CD4-positive, CD25-positive, alpha-beta regulatory T cell (primary cell): Measurements from ENCODE around the gene PFN3. TPM values are rescaled to one million over a fixed set of nuclear protein-coding genes. Genes with fewer than 3 reads are reported as not detected.
"Not testable (repeated sequence)": the region's sequence is repeated elsewhere in the genome, so short reads cannot be mapped to it uniquely, and the experiment has no call there.

Experiments
- ATAC-seq, 2 donors: fragments of 150-1000 bp; cut with Tn5 transposase; one replicate each; pipeline ENCODE4 v1.10.0; 2021; ENCODE audit warnings: low read depth in 2 of 2, moderate number of reproducible peaks in 2 of 2, moderate library complexity in 1 of 2
- DNase-seq, 3 donors: peaks; one replicate each; pipeline versions ENCODE4 v3.0.0 to v3.0.0-alpha.2; 2012 to 2022; ENCODE audit warnings: mixed read lengths in 1 of 3
- H3K27ac ChIP-seq: one replicate; pipeline ENCODE4 v1.7.0; 2013; ENCODE audit warnings: mild to moderate bottlenecking, low read length; ENCODE audit not compliant: insufficient read depth, poor library complexity, severe bottlenecking
- H3K27me3 ChIP-seq: one replicate; pipeline ENCODE4 v1.7.0; 2013; ENCODE audit warnings: low read length; ENCODE audit not compliant: control insufficient read depth, insufficient read depth
- H3K36me3 ChIP-seq: one replicate; pipeline ENCODE4 v1.7.0; 2013; ENCODE audit warnings: mild to moderate bottlenecking, low read length, moderate library complexity; ENCODE audit not compliant: control insufficient read depth, insufficient read depth
- H3K4me1 ChIP-seq: 2 replicates; pipeline ENCODE4 v1.7.0; 2013; ENCODE audit warnings: mild to moderate bottlenecking, low read length; ENCODE audit not compliant: insufficient read depth, control insufficient read depth, poor library complexity, severe bottlenecking
- H3K4me3 ChIP-seq: one replicate; pipeline ENCODE4 v1.7.0; 2013; ENCODE audit warnings: low read depth, mild to moderate bottlenecking, low read length, moderate library complexity
- H3K9me3 ChIP-seq, 2 experiments: 1 replicate in 1 of 2; 2 replicates in 1 of 2; pipeline ENCODE4 v1.7.0; 2013; ENCODE audit warnings: low read length in 2 of 2, mild to moderate bottlenecking in 1 of 2, moderate library complexity in 1 of 2; ENCODE audit not compliant: control insufficient read depth in 2 of 2
- H3K27ac Mint-ChIP-seq, 3 donors: one replicate each; pipeline ENCODE4 v1.8.0; 2020 to 2022; ENCODE audit warnings: mild to moderate bottlenecking in 3 of 3, mixed read lengths in 3 of 3, moderate library complexity in 2 of 3
- H3K27me3 Mint-ChIP-seq: one replicate; pipeline ENCODE4 v1.8.0; 2022; ENCODE audit warnings: mild to moderate bottlenecking, mixed read lengths
- H3K36me3 Mint-ChIP-seq: one replicate; pipeline ENCODE4 v1.8.0; 2020; ENCODE audit warnings: mixed read lengths
- H3K4me1 Mint-ChIP-seq, 4 donors: one replicate each; pipeline ENCODE4 v1.8.0; 2020 to 2022; ENCODE audit warnings: mixed read lengths in 4 of 4, mild to moderate bottlenecking in 1 of 4
- H3K4me3 Mint-ChIP-seq, 4 donors: one replicate each; pipeline ENCODE4 v1.8.0; 2020 to 2022; ENCODE audit warnings: mild to moderate bottlenecking in 4 of 4, mixed read lengths in 4 of 4, moderate library complexity in 3 of 4
- H3K9me3 Mint-ChIP-seq, 7 donors: one replicate each; pipeline ENCODE4 v1.8.0; 2020 to 2022; ENCODE audit warnings: mixed read lengths in 7 of 7, mild to moderate bottlenecking in 3 of 7, moderate library complexity in 2 of 7
- polyA plus RNA-seq, 4 donors: library from polyadenylated mRNA; unstranded; fragments of 300-500 nt; fragmentation: Illumina TruSeq; gene quantifications; one replicate each; pipeline ENCODE4 v1.2.3, GENCODE V29; 2021
- total RNA-seq: library from RNA; stranded (reverse); gene quantifications from one replicate; pipeline ENCODE4 v1.2.3, GENCODE V29; 2022

Gene PFN3
- total and polyA plus RNA-seq, 5 donors from 2014 or later: not detected

DNA sequence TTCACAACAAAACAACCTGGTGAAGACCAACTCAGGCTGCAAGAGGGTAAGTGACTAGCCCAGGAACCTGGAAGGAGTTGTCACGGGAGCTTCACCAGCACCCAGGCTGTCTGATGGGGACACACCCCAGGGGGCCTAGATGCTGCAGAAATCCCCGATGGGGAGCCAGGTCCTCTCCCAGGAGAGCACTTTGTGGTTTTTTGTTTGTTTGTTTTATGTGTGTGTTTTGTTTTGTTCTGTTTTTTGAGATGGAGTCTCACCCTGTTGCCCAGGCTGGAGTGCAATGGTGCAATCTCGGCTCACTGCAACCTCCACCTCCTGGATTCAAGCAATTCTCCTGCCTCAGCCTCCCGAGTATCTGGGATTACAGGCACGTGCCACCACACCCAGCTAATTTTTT, 24.9 kb downstream of the PFN3 start:
- H3K36me3 Mint-ChIP-seq, H3K4me3 Mint-ChIP-seq, H3K27me3 Mint-ChIP-seq, DNase-seq, H3K4me3 ChIP-seq, H3K27me3 ChIP-seq, H3K27ac ChIP-seq, H3K9me3 ChIP-seq, ATAC-seq, H3K9me3 Mint-ChIP-seq, H3K36me3 ChIP-seq: not testable (repeated sequence)
- H3K4me1 ChIP-seq: peaks cover 41% of the 10 kb centered on the region
- peak overlapping the region; percentile 75 to 92 (median 85) for H3K27ac Mint-ChIP-seq
- H3K4me1 Mint-ChIP-seq: peaks cover 5 to 61% (median 18%) of the 10 kb centered on the region in 4 donors

DNA sequence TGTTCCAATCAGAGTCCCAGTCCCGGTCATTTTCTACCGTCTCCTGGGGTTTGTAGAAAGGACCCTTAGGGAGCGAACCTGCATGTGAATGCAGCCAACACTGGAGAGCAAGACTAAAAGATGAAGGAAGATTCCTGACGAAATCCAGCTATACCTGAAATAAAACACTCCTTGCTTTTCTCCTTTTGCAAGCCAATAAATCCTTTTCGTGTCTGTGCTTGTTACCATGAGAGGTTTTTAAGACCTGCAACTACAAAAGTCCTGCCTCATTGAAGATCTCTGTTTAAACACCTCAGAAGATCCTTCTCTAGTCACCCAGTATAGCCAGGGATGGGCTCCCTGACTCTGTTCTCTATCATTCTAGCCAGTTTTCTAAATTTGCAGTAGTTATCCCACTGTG, 26.2 kb downstream of the PFN3 start:
- peak overlapping the region; percentile 19 to 68 (median 49) for H3K4me3 Mint-ChIP-seq
- H3K4me1 Mint-ChIP-seq: peaks cover 7 to 66% (median 23%) of the 10 kb centered on the region in 4 donors
- peaks cover 3% of the 10 kb centered on the region for H3K36me3 Mint-ChIP-seq
- DNase-seq (no peak), ATAC-seq (no peak)
- peaks cover 54% of the 10 kb centered on the region for H3K4me1 ChIP-seq
- H3K27ac ChIP-seq: peak overlapping the region; percentile 69
- H3K27me3 Mint-ChIP-seq: no peaks in the 10 kb centered on the region
- no peaks in the 10 kb centered on the region for H3K9me3 Mint-ChIP-seq
- H3K27me3 ChIP-seq: no peaks in the 10 kb centered on the region
- no peaks in the 10 kb centered on the region for H3K9me3 ChIP-seq
- H3K36me3 ChIP-seq: peaks cover 16% of the 10 kb centered on the region
- H3K4me3 ChIP-seq: no peak overlapping the region
- H3K27ac Mint-ChIP-seq: peak overlapping the region; percentile 85 to 93 (median 86)

DNA sequence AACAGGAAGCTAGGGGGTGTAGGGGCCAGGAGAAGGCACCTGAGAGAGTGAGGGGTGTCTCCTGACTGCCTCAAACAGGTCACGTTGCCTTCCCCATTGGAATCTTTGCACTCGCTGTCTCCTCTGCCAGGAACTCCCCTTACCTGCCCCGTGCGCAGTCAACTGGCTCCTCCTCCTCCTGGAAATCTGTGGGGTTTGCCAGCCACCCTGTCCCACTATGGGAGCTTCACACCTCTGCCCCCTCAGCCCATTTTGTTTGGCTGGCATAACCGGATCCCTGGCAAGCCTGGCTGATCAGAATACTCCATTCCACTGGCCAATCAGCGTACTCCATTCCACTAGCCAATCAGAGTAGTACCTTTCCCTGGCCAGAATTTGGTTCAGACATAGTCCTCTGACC, 26.7 kb downstream of the PFN3 start:
- Histone ChIP-seq H3K27ac (peak overlapping the region; percentile 69), H3K4me1 (peaks cover 58% of the 10 kb centered on the region), H3K36me3 (peaks cover 19% of the 10 kb centered on the region), H3K27me3 (no peaks in the 10 kb centered on the region), H3K4me3 (no peak overlapping the region), H3K9me3 (no peaks in the 10 kb centered on the region)
- Mint-ChIP-seq H3K4me1 (peaks cover 10 to 68% (median 26%) of the 10 kb centered on the region in 4 donors), H3K27me3 (no peaks in the 10 kb centered on the region), H3K36me3 (peaks cover 7% of the 10 kb centered on the region), H3K27ac (peak overlapping the region; percentile 85 to 93 (median 86)), H3K4me3 (peak overlapping the region in 3 of 4 donors; percentile 19 to 63 (median 43)), H3K9me3 (no peaks in the 10 kb centered on the region)
- ATAC-seq: no peak
- DNase-seq: no peak

DNA sequence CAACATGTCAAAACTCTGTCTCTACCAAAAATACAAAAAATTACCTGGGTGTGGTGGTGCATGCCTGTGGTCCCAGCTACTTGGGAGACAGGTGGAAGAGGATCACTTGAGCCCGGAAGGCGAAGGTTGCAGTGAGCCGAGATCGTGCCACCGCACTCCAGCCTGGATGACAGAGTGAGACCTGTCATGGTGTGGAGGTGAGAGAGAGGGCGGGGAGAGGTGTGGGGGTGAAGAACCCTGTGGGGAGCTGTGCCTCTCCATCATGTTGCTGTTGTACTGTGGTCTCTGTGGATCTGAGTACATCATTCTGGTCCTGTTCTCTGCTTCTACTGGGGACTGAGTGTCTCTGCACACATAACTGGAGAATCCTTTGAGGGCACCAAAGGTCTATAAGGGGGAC, 27.6 kb downstream of the PFN3 start:
- Mint-ChIP-seq H3K4me1 (peaks cover 10 to 76% (median 33%) of the 10 kb centered on the region in 4 donors), H3K36me3 (peaks cover 14% of the 10 kb centered on the region), H3K4me3 (peak overlapping the region; percentile 63 to 83 (median 74)), H3K27ac (peak overlapping the region; percentile 70 to 93 (median 85)), H3K27me3 (no peaks in the 10 kb centered on the region), H3K9me3 (no peaks in the 10 kb centered on the region)
- H3K36me3 ChIP-seq: peaks cover 28% of the 10 kb centered on the region
- no peaks in the 10 kb centered on the region for H3K9me3 ChIP-seq
- peak overlapping the region; percentile 69 for H3K27ac ChIP-seq
- H3K4me3 ChIP-seq: peak overlapping the region; percentile 51
- ATAC-seq: peak in 1 of 2 donors; percentile 6
- peaks cover 59% of the 10 kb centered on the region for H3K4me1 ChIP-seq
- DNase-seq: no peak
- no peaks in the 10 kb centered on the region for H3K27me3 ChIP-seq

DNA sequence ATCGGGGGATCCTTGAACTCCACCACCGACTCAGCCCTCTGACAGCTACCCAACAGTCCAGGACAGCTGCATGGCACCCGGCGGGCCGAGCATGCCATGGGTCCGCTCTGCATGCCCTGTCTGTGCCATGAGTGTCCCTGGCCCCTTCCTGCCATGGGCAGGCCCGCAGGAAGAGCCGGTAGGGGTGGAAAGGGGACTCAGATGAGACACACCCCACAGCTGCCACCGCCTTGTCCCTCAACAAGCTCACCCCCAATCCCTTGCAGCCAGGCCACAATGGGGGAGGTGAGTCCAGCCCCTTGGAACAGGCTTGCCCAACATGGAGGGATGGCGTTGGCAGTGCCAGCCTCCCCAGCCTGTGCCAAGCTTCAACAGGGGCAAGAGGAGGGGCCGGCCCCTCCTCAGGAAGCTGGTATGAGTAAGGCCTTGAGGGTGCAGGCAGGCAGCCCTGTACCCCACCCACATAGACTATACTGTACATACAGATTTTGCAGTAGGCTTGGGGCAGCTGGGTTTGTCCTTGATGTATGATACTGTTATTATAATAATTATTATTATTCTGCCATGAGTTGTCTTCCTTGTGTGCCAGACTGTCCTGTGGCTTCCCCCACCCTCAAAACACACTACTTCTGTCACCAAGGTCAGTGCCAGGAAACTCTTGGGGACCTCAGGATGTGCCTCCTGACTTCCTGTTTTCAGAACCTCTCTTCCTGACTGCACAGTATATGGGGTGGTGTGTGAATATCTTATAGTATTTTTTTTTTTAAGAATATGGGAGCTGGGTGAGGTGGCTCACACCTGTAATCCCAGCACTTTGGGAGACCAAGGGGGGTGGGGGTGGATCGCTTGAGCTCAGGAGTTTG, 28.2 kb downstream of the PFN3 start:
- H3K9me3 Mint-ChIP-seq: no peaks in the 10 kb centered on the region
- H3K27ac Mint-ChIP-seq: peak overlapping the region; percentile 85 to 93 (median 85)
- Histone ChIP-seq H3K9me3 (no peaks in the 10 kb centered on the region), H3K36me3 (peaks cover 34% of the 10 kb centered on the region), H3K27me3 (no peaks in the 10 kb centered on the region), H3K4me1 (peaks cover 59% of the 10 kb centered on the region), H3K27ac (peak overlapping the region; percentile 69), H3K4me3 (peak overlapping the region; percentile 51)
- peaks cover 10 to 78% (median 33%) of the 10 kb centered on the region in 4 donors for H3K4me1 Mint-ChIP-seq
- DNase-seq (peak in 1 of 3 donors; percentile 84), ATAC-seq (peak; percentile 71 to 82)
- peaks cover 14% of the 10 kb centered on the region for H3K36me3 Mint-ChIP-seq
- H3K27me3 Mint-ChIP-seq: no peaks in the 10 kb centered on the region
- peak overlapping the region; percentile 58 to 78 (median 66) for H3K4me3 Mint-ChIP-seq

DNA sequence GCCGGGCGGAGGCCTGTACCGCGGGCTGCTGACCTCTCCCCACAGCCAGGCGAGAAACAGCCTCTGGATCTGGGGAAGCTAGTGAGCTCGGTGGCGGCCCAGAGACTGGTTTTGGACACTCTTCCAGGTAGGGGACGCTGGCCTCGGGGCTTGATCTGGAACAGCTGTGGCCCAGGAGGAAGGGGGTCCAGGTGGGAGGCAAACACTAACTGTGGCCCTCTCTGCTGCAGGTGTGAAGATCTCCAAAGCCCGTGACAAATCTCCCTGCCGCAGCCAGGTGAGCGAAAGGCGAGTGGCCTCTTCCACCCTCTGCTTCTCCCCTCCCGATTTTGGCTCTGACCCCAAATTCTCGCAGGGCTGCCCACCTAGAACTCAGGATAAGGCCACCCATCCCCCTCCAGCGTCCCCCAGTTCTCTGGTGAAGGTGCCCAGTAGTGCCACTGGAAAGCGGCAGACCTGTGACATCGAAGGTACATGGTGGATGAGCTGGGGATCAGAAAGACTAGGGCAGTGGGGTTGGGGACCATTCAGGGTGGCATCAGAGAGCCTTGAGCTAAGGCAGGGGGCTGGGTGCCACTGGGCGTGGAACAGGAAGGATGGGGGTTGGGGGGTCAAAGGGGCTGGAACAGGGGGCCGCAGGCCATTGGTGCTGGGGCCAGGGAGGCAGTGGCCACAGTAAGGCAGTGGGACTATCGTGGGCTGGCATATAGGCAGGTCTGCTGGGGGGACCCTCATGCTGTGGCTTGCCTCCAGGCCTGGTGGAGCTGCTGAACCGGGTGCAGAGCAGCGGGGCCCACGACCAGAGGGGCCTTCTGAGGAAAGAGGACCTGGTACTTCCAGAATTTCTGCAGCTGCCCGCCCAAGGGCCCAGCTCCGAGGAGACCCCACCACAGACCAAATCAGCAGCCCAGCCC, 29.1 kb downstream of the PFN3 start:
- peaks cover 14% of the 10 kb centered on the region for H3K36me3 Mint-ChIP-seq
- peaks cover 10 to 83% (median 33%) of the 10 kb centered on the region in 4 donors for H3K4me1 Mint-ChIP-seq
- no peaks in the 10 kb centered on the region for H3K27me3 Mint-ChIP-seq
- H3K4me1 ChIP-seq: peaks cover 59% of the 10 kb centered on the region
- ATAC-seq (no peak), DNase-seq (no peak)
- H3K9me3 Mint-ChIP-seq: no peaks in the 10 kb centered on the region
- H3K27ac ChIP-seq: peak overlapping the region; percentile 69
- H3K36me3 ChIP-seq: peaks cover 41% of the 10 kb centered on the region
- peak overlapping the region; percentile 32 for H3K4me3 ChIP-seq
- H3K9me3 ChIP-seq: no peaks in the 10 kb centered on the region
- H3K4me3 Mint-ChIP-seq: peak overlapping the region; percentile 1 to 78 (median 66)
- peak overlapping the region in 2 of 3 donors; percentile 63 to 85 for H3K27ac Mint-ChIP-seq
- H3K27me3 ChIP-seq: no peaks in the 10 kb centered on the region

DNA sequence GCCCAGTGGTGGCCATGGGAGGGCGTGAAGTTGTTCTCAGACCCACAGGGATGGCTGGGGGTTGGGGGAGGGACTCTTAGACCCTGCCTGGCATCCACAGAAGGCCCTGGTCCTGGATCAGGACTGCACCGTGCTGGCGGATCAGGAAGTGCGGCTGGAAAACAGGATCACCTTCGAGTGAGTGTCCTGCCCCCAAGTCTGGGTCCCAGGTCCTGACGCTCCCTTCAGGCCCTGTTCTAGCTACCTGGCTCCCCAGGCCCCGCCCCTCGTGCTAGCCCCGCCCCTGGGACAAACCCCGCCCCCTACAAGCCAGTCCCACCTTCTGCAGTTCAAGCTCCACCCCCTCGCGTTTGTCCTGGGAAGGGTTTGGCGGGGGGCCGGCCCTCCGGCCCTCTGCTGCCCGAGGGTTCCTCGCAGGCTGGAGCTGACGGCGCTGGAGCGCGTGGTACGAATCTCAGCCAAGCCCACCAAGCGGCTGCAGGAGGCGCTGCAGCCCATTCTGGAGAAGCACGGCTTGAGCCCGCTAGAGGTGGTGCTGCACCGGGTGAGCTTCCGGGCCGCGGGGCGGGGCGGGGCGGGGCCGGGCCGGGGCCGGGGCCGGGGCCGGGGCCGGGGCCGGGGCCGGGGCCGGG, 29.9 kb downstream of the PFN3 start:
- Mint-ChIP-seq H3K4me3 (peak overlapping the region in 2 of 4 donors; percentile 46 to 78), H3K27me3 (no peaks in the 10 kb centered on the region), H3K36me3 (peaks cover 14% of the 10 kb centered on the region), H3K9me3 (no peaks in the 10 kb centered on the region), H3K27ac (peak overlapping the region; percentile 20 to 51 (median 43)), H3K4me1 (peaks cover 10 to 82% (median 31%) of the 10 kb centered on the region in 4 donors)
- Histone ChIP-seq H3K4me1 (peaks cover 60% of the 10 kb centered on the region), H3K27me3 (no peaks in the 10 kb centered on the region), H3K27ac (peak overlapping the region; percentile 43), H3K9me3 (no peaks in the 10 kb centered on the region), H3K4me3 (no peak overlapping the region), H3K36me3 (peaks cover 48% of the 10 kb centered on the region)
- ATAC-seq (peak; percentile 38 to 79), DNase-seq (peak in 1 of 3 donors; percentile 58)
